Heart left ventricle (tissue), 13 donors: Measurements from ENCODE around the gene FMO2.

Experiments used
- CTCF ChIP-seq, 12 donors: fragments of 200-600 bp; sonication (generic) in 4 of 12; IDR thresholded peaks; one replicate each; pipeline versions ENCODE4 v1.5.0 to v1.8.0; 2018 to 2022; ENCODE audit warnings: antibody characterized with exemption in 12 of 12, mild to moderate bottlenecking in 5 of 12
- POLR2A ChIP-seq, 2 donors: fragments of 450-650 bp; IDR thresholded peaks; one replicate each; pipeline ENCODE4 v1.6.1; 2017; ENCODE audit warnings: antibody characterized with exemption in 2 of 2, mild to moderate bottlenecking in 2 of 2, moderate library complexity in 2 of 2
- donor health status: ischemic (EF 13 %, LVEDD 7.1; RV severe dilation, severe dysfunction).
- donor health status: DM: no; HTN: yes; CAD: no.
- donor health status: DM: no; HTN: no; CAD: no.
- donor health status: ischemic (EF 25% LVEDD 6.9; RV normal size, moderate dysfunction).
- donor health status: ischemic (EF 25% LVEDD 5.7; RV mildly dilated, moderate dysfunction).
- donor health status: ischemic (EF 35%, LVEDD 5.7; RV mildly dilated, moderate dysfunction).
- donor health status: nonischemic (EF 11% LVEDD 7.7; RV severe dilation, severe dysfunction).
- donor health status: DM: yes; HTN: yes; CAD: no.
- donor health status: PGD.
- donor health status: ischemic (EF 29% LVEDD 5.4; RV normal size, mild dysfunction).
- donor health status: nonischemic (EF 23%, LVEDD 6.1; RV moderate dilation, normal function).

- TF ChIP-seq CTCF (IDR thresholded peaks at IDR 0.05) (no peak), POLR2A (IDR thresholded peaks at IDR 0.05) (no peak)
Measured at GRCh38 chr1:171160639-171161354, 24.3 kb upstream of the FMO2 start.
